ENCODE results near the gene GABARAPL2.
A peak's percentile ranks its signal among the peaks of the same experiment; 100 is the strongest.
"Not testable (repeated sequence)": the region's sequence is repeated elsewhere in the genome, so short reads cannot be mapped to it uniquely, and the experiment has no call there.

Gene GABARAPL2
- total RNA-seq = 29.9 to 50.7 reads per million in 2 experiments

GRCh38 chr16:75566040-75566757, at the start of gene GABARAPL2:
TSS of gene GABARAPL2 (plus strand) at chr16:75566379. CDS start at chr16:75566487, 108 bp downstream.
- peak; percentile 87 for DNase-seq (ENCODE audit: low read depth)

GRCh38 chr16:75519175-75519574, 47.0 kb upstream of the GABARAPL2 start:
- DNase-seq (ENCODE audit: low read depth) = no peak

- DNase-seq (ENCODE audit: low read depth) = no peak
Measured at GRCh38 chr16:75526032-75526790, 40.0 kb upstream of the GABARAPL2 start.

GRCh38 chr16:75527825-75528299, 38.3 kb upstream of the GABARAPL2 start:
- no peak for DNase-seq (ENCODE audit: low read depth)

DNA sequence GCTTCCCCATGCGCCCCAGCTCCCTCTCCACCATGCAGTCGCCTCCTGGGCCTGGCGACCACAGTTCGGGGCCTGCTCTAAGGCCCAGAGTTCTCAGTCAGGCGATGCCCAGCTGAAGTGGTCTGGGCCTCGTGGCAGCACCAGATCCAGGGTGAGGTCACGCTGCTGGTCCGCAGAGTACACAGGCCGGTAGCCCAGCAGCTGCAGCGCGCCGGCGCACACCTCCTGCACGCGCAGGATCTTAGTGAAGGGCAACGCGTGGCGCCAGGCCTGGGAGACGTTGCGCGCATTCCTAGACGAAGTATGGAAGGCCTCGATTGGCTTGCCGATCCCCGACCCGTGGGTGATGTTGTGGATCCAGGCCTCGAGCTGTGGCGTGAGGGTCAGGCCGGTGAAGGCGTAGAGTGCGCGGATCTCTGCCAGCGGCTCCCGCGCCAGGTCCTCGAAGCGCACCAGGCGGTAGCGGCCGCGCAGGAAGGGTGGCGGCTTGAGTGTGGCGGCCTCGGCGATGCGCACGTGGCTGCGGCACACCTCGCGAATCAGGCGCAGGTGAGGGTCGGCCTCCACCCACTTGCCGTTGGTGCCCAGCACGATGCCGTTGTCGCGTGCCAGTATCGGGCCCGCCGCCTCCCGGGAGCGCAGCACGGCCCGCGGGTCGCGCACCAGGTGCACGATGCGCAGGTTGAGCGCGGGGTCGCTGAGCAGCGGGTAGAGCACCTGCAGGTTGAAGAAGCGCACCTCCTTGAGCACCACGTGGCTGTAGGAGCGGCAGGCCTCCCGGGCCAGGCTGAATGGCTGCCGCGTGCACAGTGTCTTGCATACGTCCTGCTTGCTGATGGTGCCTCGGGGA, 36.9 kb upstream of the GABARAPL2 start:
- no peak for DNase-seq (ENCODE audit: low read depth)

DNA sequence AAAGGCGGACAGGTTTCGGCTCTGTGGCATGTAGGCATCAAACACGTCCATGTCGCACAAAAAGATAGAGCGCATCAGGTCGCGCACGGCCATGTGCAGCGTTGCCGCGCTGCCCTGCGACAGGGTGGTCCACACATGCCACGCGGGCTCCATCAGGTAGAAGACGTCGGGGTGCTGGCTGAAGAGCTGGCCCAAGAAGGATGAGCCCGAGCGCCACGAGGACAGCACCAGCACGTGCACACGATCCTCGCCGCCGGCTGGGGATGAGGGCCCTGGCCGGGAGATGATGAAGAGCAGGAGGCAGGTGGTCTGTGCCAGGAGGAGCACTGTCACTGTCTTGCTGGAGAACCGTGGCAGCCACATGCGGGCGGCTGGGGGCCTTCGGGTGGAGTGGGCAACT, 36.2 kb upstream of the GABARAPL2 start:
- no peak for DNase-seq (ENCODE audit: low read depth)

DNA sequence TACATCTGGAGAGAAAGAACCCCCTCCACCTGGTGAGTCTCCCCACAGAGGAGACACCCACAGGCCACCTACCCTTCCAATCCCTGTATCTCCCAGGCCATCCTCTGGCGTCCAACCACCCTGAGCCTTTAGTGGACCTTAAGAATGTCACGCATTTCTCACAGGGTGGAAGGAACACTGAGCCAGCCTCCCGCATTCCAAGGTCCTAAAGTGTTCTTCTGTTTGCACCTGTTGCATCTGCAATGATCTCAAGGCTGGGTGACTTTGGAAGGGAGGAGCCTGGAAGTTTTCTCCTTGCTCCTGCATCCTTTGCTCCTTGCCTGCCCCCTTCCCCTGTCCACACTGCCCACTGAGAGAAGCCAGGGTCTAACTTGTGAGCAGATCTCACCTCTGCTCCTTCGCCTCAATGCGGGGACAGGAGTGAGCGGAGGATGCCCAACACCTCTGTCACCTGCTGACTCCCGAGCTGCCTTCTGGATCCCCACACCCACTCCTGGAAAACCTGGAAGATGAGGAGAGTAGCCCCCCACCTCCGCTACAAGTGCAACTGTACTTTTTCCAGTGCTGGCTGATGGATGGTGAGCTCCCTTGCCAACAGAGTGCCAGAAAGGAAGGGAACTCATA, 33.9 kb upstream of the GABARAPL2 start:
- no peak for DNase-seq (ENCODE audit: low read depth)

GRCh38 chr16:75532791-75533190, 33.4 kb upstream of the GABARAPL2 start:
- no peak for DNase-seq (ENCODE audit: low read depth)

DNA sequence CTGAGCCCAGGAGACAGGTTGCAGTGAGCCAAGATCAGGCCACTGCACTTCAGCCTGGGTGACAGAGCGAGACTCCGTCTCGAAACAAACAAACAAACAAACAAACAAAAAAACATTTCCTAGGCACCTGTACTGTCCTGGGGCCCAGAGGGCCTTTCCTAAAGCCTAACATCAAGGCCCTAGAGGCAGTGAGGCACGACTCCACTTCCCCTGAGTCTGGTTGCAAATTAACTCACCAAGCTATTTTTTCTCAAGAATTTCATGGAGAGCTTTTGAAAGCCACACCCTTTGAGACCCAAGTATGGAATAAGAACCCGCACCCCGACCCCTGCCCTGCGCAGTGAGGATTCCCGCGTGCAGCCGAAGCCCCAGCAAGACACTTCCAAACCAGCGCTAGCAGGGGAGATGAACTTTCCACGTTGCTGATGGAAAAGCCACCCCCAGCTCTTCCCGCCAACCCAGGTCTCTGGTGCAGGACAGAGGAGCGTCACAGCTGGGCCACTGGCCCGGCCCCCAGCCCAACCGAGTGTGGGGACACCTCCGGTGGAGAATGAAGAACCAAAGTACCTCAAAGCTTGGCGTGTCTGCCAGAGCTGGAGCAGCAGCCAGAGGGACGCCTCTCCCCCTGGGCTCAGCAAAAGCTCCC, 31.5 kb upstream of the GABARAPL2 start:
- DNase-seq (ENCODE audit: low read depth) = no peak

- no peak for DNase-seq (ENCODE audit: low read depth)
Measured at GRCh38 chr16:75535211-75535843, 30.9 kb upstream of the GABARAPL2 start.

GRCh38 chr16:75535901-75536300, 30.3 kb upstream of the GABARAPL2 start, which contains the start of gene CHST5:
TSS of gene CHST5 (minus strand) at chr16:75536108. CDS start at chr16:75530384, 5,724 bp downstream.
- DNase-seq (ENCODE audit: low read depth) = no peak

DNA sequence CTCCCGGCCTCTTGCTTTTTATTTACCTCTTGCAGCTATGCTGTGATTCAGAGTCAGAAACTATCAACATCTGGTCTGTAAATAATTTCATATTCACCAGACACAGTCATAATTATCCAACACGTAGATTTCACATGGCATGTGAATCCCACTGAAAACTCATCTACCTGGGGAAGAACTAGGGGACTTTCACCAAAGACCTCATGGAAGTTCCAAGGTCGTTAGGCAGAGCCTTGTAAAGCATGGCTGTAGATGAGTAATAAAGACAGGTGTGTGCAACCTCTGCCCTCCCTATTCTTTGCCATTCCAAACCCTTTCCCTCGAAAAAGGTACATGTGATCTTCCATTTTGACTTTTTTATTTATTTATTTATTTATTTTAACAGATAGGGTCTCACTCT, 28.4 kb upstream of the GABARAPL2 start:
- DNase-seq (ENCODE audit: low read depth) = no peak

GRCh38 chr16:75538882-75539565, 27.2 kb upstream of the GABARAPL2 start:
- not testable (repeated sequence) for DNase-seq (ENCODE audit: low read depth)

- DNase-seq (ENCODE audit: low read depth) = no peak
Measured at GRCh38 chr16:75541236-75541635, 24.9 kb upstream of the GABARAPL2 start.

DNA sequence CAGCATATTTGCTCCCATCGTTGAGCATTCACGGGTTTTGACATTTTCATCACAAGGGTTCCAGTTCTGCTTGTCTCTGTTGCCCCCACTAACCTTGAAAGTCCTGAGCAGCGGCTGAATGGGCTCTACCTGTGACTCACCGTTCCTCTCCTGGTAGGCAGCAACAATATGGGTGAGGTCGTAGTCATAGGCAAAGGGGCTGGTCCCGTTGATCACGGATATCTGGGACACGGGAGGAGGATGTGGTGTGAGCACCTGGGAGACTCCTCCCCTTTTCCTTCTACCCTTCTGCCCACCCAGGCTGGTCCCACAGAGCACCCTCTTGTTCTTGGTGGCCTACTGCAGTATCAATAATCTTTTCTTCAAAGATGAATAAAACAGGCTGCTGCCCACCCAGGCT, 23.7 kb upstream of the GABARAPL2 start:
- DNase-seq (ENCODE audit: low read depth) = not testable (repeated sequence)

GRCh38 chr16:75545879-75546278, 20.3 kb upstream of the GABARAPL2 start:
- DNase-seq (ENCODE audit: low read depth) = not testable (repeated sequence)

DNA sequence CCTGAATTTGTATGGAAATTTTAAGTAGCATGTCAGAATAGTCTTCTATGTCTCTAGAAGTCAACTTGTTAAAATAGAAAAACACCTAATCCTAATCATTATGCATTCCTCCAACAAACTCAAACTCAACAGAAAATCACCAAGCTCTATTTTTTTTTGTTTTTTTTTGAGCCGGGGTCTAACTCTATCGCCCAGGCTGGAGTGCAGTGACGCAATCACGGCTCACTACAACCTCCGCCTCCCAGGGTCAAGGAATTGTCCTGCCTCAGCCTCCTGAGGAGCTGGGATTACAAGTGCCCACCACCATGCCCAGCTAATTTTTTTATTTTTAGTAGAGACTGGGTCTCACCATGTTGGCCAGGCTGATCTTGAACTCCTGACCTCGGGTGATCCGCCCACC, 19.9 kb upstream of the GABARAPL2 start:
- DNase-seq (ENCODE audit: low read depth) = no peak

- not testable (repeated sequence) for DNase-seq (ENCODE audit: low read depth)
Measured at GRCh38 chr16:75548456-75548855, 17.7 kb upstream of the GABARAPL2 start.

DNA sequence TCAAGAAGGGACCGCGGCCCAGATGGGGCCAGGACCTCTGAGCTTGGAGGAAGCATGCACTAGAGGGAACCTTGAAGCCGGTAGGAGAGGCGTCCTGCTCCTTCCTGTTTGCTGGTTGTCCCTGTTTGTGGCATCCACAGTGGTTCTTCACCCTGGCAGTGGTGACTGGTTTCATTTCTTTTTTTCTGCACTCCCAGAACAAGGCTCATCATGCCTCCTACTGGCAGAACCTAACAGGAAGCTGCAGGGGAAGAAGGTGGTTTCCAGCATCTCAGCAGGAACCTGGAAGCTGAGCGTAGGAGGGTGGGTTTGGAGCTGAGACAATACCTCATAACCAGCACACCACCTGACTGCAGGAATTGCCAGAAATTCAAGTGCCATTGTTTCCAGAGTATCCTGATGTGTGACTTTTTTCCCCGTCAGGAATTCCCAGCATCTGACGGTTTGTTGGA, 15.9 kb upstream of the GABARAPL2 start:
- DNase-seq (ENCODE audit: low read depth) = no peak

- no peak for DNase-seq (ENCODE audit: low read depth)
Measured at GRCh38 chr16:75552951-75553350, 13.2 kb upstream of the GABARAPL2 start.

All from T follicular helper cell (primary cell).